ENCODE data around the gene BOD1L1. TPM values are rescaled to one million over a fixed set of nuclear protein-coding genes. Genes with fewer than 3 reads are reported as not detected.

BOD1L1 gene
- total and polyA plus RNA-seq, 9 donors = 21.2 to 41.6 (median 38.3) TPM

- no peaks in the 10 kb centered on the region for H3K4me1 ChIP-seq (ENCODE audit: insufficient read depth)
- TF ChIP-seq POLR2A (IDR thresholded peaks at IDR 0.05) (no peak), CTCF (IDR thresholded peaks at IDR 0.05) (no peak), EP300 (IDR thresholded peaks at IDR 0.05) (no peak)
- no peak for DNase-seq
- H3K27me3 ChIP-seq = no peaks in the 10 kb centered on the region
- no peak overlapping the region for H3K27ac ChIP-seq
- WGBS, 3 donors = 65 to 95% (median 75%) methylated on average over 3 of the region's 3 CpGs
- H3K4me3 ChIP-seq = no peak overlapping the region
- H3K9me3 ChIP-seq = no peaks in the 10 kb centered on the region
- intact Hi-C loops (cut with DNase I) = no loop called here
- no peaks in the 10 kb centered on the region for H3K36me3 ChIP-seq
Measured at GRCh38 chr4:13617801-13618200, 9.7 kb downstream of the BOD1L1 start.

GRCh38 chr4:13616597-13616996 is 10.9 kb downstream of the BOD1L1 start:
- intact Hi-C loops (cut with DNase I) = no loop called here
- Histone ChIP-seq H3K4me1 (ENCODE audit: insufficient read depth) (no peaks in the 10 kb centered on the region), H3K36me3 (no peaks in the 10 kb centered on the region), H3K27me3 (no peaks in the 10 kb centered on the region), H3K27ac (no peak overlapping the region), H3K9me3 (no peaks in the 10 kb centered on the region), H3K4me3 (no peak overlapping the region)
- TF ChIP-seq EP300 (IDR thresholded peaks at IDR 0.05) = no peak
- no peak for TF ChIP-seq POLR2A (IDR thresholded peaks at IDR 0.05)
- TF ChIP-seq CTCF (IDR thresholded peaks at IDR 0.05) = no peak
- no peak for DNase-seq
- WGBS, 3 donors = 94 to 97% (median 96%) methylated on average over 4 of the region's 4 CpGs

GRCh38 chr4:13615161-13615560 is 12.4 kb downstream of the BOD1L1 start:
- no peak for DNase-seq
- Histone ChIP-seq H3K4me3 (no peak overlapping the region), H3K4me1 (ENCODE audit: insufficient read depth) (no peaks in the 10 kb centered on the region), H3K27me3 (no peaks in the 10 kb centered on the region), H3K9me3 (no peaks in the 10 kb centered on the region), H3K36me3 (no peaks in the 10 kb centered on the region), H3K27ac (no peak overlapping the region)
- WGBS, 3 donors = 88 to 89% (median 88%) methylated on average over 3 of the region's 3 CpGs
- no peak for TF ChIP-seq EP300 (IDR thresholded peaks at IDR 0.05)
- no peak for TF ChIP-seq POLR2A (IDR thresholded peaks at IDR 0.05)
- TF ChIP-seq CTCF (IDR thresholded peaks at IDR 0.05) = no peak
- intact Hi-C loops (cut with DNase I) = no loop called here

- 60 to 65% (median 61%) methylated on average over 4 of the region's 4 CpGs for WGBS, 3 donors
- H3K9me3 ChIP-seq = no peaks in the 10 kb centered on the region
- TF ChIP-seq EP300 (IDR thresholded peaks at IDR 0.05) (no peak), CTCF (IDR thresholded peaks at IDR 0.05) (no peak), POLR2A (IDR thresholded peaks at IDR 0.05) (no peak)
- DNase-seq = no peak
- no peak overlapping the region for H3K27ac ChIP-seq
- intact Hi-C loops (cut with DNase I) = no loop called here
- no peaks in the 10 kb centered on the region for H3K36me3 ChIP-seq
- H3K4me1 ChIP-seq (ENCODE audit: insufficient read depth) = no peaks in the 10 kb centered on the region
- H3K27me3 ChIP-seq = no peaks in the 10 kb centered on the region
- H3K4me3 ChIP-seq = no peak overlapping the region
Measured at GRCh38 chr4:13612569-13612968, 15.0 kb downstream of the BOD1L1 start.

Data from ovary (tissue), 9 donors.